H1 (cell line): Measurements from ENCODE around the gene CDKN2AIP. TPM values are rescaled to one million over a fixed set of nuclear protein-coding genes. Genes with fewer than 3 reads are reported as not detected.

Experiments
- CTCF ChIA-PET: fragments of 300-600 bp; sonication (Branson Sonifier 250); formaldehyde crosslinking; loops from one replicate; lab custom pipeline; 2021; ENCODE audit not compliant: partially characterized antibody; lab: Charles Lee
- POLR2A ChIA-PET: fragments of 300-600 bp; sonication (Branson Sonifier 250); formaldehyde crosslinking; loops from one replicate; lab custom pipeline; 2021; ENCODE audit warnings: inconsistent platforms; ENCODE audit not compliant: partially characterized antibody; lab: Charles Lee
- DNase-seq, 2 experiments: peaks; one replicate each; pipeline versions ENCODE4 v3.0.0 to v3.0.0-alpha.2; 2010 to 2022; ENCODE audit warnings: low spot score in 2 of 2, low read depth in 1 of 2, mixed read lengths in 1 of 2
- FAIRE-seq: peaks from 2 replicates; lab custom pipeline; 2011; peaks lifted over from hg19 to GRCh38; lab: Jason Lieb, UNC
- H2AFZ ChIP-seq: 2 replicates; pipeline ENCODE4 v1.8.1; 2012; ENCODE audit warnings: low read length, inconsistent platforms
- H2AK5ac ChIP-seq: 2 replicates; pipeline ENCODE4 v1.6.1; 2013; ENCODE audit warnings: low read depth, low read length
- H2BK120ac ChIP-seq: replicated peaks from 2 replicates; pipeline ENCODE3; 2013; ENCODE audit warnings: low read depth, low read length, inconsistent platforms
- H2BK12ac ChIP-seq: 2 replicates; pipeline ENCODE4 v1.6.1; 2013; ENCODE audit warnings: low read depth, low read length
- H2BK15ac ChIP-seq: 2 replicates; pipeline ENCODE4 v1.6.1; 2013; ENCODE audit warnings: low read length
- H2BK20ac ChIP-seq: 2 replicates; pipeline ENCODE4 v1.6.1; 2013; ENCODE audit warnings: low read length
- H2BK5ac ChIP-seq: 2 replicates; pipeline ENCODE4 v1.6.1; 2013; ENCODE audit warnings: low read depth, low read length
- H3K14ac ChIP-seq: 2 replicates; pipeline ENCODE4 v1.6.1; 2013; ENCODE audit warnings: inconsistent platforms; ENCODE audit not compliant: insufficient read length
- H3K18ac ChIP-seq: 2 replicates; pipeline ENCODE4 v1.6.1; 2013; ENCODE audit warnings: low read length; ENCODE audit errors: extremely low read depth
- H3K23ac ChIP-seq: 2 replicates; pipeline ENCODE4 v1.6.1; 2013; ENCODE audit warnings: inconsistent platforms; ENCODE audit not compliant: insufficient read length
- H3K23me2 ChIP-seq: 2 replicates; pipeline ENCODE4 v1.6.1; 2013; ENCODE audit warnings: low read depth, low read length
- H3K27ac ChIP-seq: 2 replicates; pipeline ENCODE4 v1.6.1; 2011; ENCODE audit warnings: low read depth, low read length, inconsistent platforms
- H3K27me3 ChIP-seq, 4 experiments: replicated peaks in 1 of 4; 1 replicate in 1 of 4; 2 replicates in 3 of 4; pipeline versions ENCODE4 v1.6.1 to v1.8.1; 2011 to 2013; ENCODE audit warnings: low read length in 3 of 4, mild to moderate bottlenecking in 3 of 4, inconsistent platforms in 2 of 4, mixed read lengths in 2 of 4, moderate library complexity in 1 of 4; ENCODE audit not compliant: control insufficient read depth in 3 of 4, insufficient read depth in 3 of 4; ENCODE audit errors: extremely low read depth in 1 of 4
- H3K36me3 ChIP-seq, 4 experiments: 2 replicates each; pipeline versions ENCODE4 v1.6.1 to v1.8.1; 2011 to 2013; ENCODE audit warnings: mild to moderate bottlenecking in 4 of 4, low read length in 3 of 4, moderate library complexity in 2 of 4, control low read depth in 1 of 4, inconsistent platforms in 1 of 4; ENCODE audit not compliant: insufficient read depth in 4 of 4, control insufficient read depth in 2 of 4
- H3K4ac ChIP-seq: replicated peaks from 2 replicates; pipeline ENCODE3; 2013; ENCODE audit warnings: low read length, low read depth, mixed read lengths, inconsistent platforms; ENCODE audit not compliant: insufficient read length
- H3K4me1 ChIP-seq, 4 experiments: replicated peaks in 1 of 4; 1 replicate in 1 of 4; 2 replicates in 3 of 4; pipeline versions ENCODE4 v1.6.1 to v1.8.1; 2011 to 2013; ENCODE audit warnings: low read length in 3 of 4, inconsistent platforms in 2 of 4, mixed read lengths in 1 of 4; ENCODE audit not compliant: insufficient read depth in 4 of 4, control insufficient read depth in 3 of 4
- H3K4me2 ChIP-seq, 2 experiments: 2 replicates each; pipeline versions ENCODE4 v1.6.1 to v1.8.1; 2011 to 2013; ENCODE audit warnings: low read depth in 2 of 2, low read length in 2 of 2, control low read depth in 1 of 2, inconsistent platforms in 1 of 2, mild to moderate bottlenecking in 1 of 2; ENCODE audit not compliant: insufficient read depth in 1 of 2
- H3K4me3 ChIP-seq, 4 experiments: fragments of 200-600, 300-600 bp in 1 of 4; sonication (generic), shearing (Covaris generic), sonication (Bioruptor Twin) in 1 of 4; 2 replicates each; pipeline versions ENCODE4 v1.5.1 to v1.8.1; 2011 to 2016; ENCODE audit warnings: low read length in 4 of 4, low read depth in 3 of 4, control low read depth in 2 of 4, inconsistent platforms in 2 of 4, mild to moderate bottlenecking in 2 of 4, mixed read lengths in 1 of 4, moderate library complexity in 1 of 4; ENCODE audit not compliant: insufficient read depth in 2 of 4; ENCODE audit errors: extremely low read depth in 1 of 4
- H3K56ac ChIP-seq: replicated peaks from 2 replicates; pipeline ENCODE3; 2013; ENCODE audit warnings: low read depth, mild to moderate bottlenecking, mixed read lengths, low read length, inconsistent platforms; ENCODE audit not compliant: insufficient read length
- H3K79me1 ChIP-seq: 2 replicates; pipeline ENCODE4 v1.6.1; 2013; ENCODE audit warnings: low read depth, low read length, control low read depth
- H3K79me2 ChIP-seq, 2 experiments: 2 replicates each; pipeline versions ENCODE4 v1.6.1 to v1.8.1; 2012 to 2013; ENCODE audit warnings: low read length in 2 of 2, mild to moderate bottlenecking in 2 of 2, inconsistent platforms in 1 of 2; ENCODE audit not compliant: insufficient read depth in 2 of 2, control insufficient read depth in 1 of 2
- H3K9ac ChIP-seq, 4 experiments: replicated peaks in 1 of 4; 1 replicate in 1 of 4; 2 replicates in 3 of 4; pipeline versions ENCODE4 v1.6.1 to v1.8.1; 2011 to 2013; ENCODE audit warnings: low read depth in 3 of 4, low read length in 3 of 4, control low read depth in 2 of 4, mild to moderate bottlenecking in 2 of 4, moderate library complexity in 2 of 4, inconsistent platforms in 1 of 4; ENCODE audit errors: extremely low read depth in 1 of 4
- H3K9me3 ChIP-seq, 2 experiments: 2 replicates each; pipeline versions ENCODE4 v1.6.1 to v1.8.1; 2012 to 2013; ENCODE audit warnings: mild to moderate bottlenecking in 2 of 2, moderate library complexity in 2 of 2, control low read depth in 1 of 2, inconsistent platforms in 1 of 2, low read depth in 1 of 2, low read length in 1 of 2, mixed read lengths in 1 of 2; ENCODE audit not compliant: insufficient read depth in 2 of 2
- H4K20me1 ChIP-seq, 2 experiments: replicated peaks in 1 of 2; 2 replicates each; pipeline versions ENCODE3 to v1.8.1; 2011 to 2013; ENCODE audit warnings: inconsistent platforms in 2 of 2, low read length in 2 of 2, mild to moderate bottlenecking in 1 of 2; ENCODE audit not compliant: insufficient read depth in 2 of 2, control insufficient read depth in 1 of 2
- H4K5ac ChIP-seq: 2 replicates; pipeline ENCODE4 v1.6.1; 2013; ENCODE audit warnings: low read length, low read depth, mixed read lengths, inconsistent platforms; ENCODE audit not compliant: insufficient read length
- H4K8ac ChIP-seq: 2 replicates; pipeline ENCODE4 v1.8.0; 2013; ENCODE audit warnings: mild to moderate bottlenecking, moderate library complexity, low read length, inconsistent platforms; ENCODE audit not compliant: insufficient read depth; ENCODE audit errors: extremely low read depth
- H4K91ac ChIP-seq: replicated peaks from 2 replicates; pipeline ENCODE3; 2013; ENCODE audit warnings: low read length, mixed read lengths, inconsistent platforms; ENCODE audit not compliant: insufficient read length
- BRCA1 ChIP-seq: IDR thresholded peaks from 2 replicates; pipeline ENCODE4 v1.6.1; 2012; ENCODE audit warnings: low read depth, low read length, improper control_type of control experiment
- EGR1 ChIP-seq: IDR thresholded peaks from 2 replicates; pipeline ENCODE4 v1.6.1; 2011; ENCODE audit warnings: low read depth, low read length, borderline replicate concordance
- EZH2 ChIP-seq: fragments of 200-600 bp; sonication (generic); IDR thresholded peaks from 2 replicates; pipeline ENCODE4 v1.7.1; 2012; ENCODE audit warnings: low read depth, mild to moderate bottlenecking, moderate library complexity, low read length, inconsistent platforms; ENCODE audit not compliant: severe bottlenecking
- GABPA ChIP-seq: IDR thresholded peaks from 2 replicates; pipeline ENCODE4 v1.6.1; 2011; ENCODE audit warnings: mild to moderate bottlenecking, low read length, moderate library complexity, borderline replicate concordance; ENCODE audit not compliant: insufficient read depth
- JUN ChIP-seq: IDR thresholded peaks from 2 replicates; pipeline ENCODE4 v1.6.1; 2011; ENCODE audit warnings: low read depth, mild to moderate bottlenecking, improper control_type of control experiment, low read length
- JUND ChIP-seq: IDR thresholded peaks from 2 replicates; pipeline ENCODE4 v1.6.1; 2011; ENCODE audit warnings: mild to moderate bottlenecking, improper control_type of control experiment, low read length
- POLR2A ChIP-seq, 2 experiments: IDR thresholded peaks; 1 replicate in 1 of 2; 2 replicates in 1 of 2; pipeline ENCODE4 v1.6.1; 2011; ENCODE audit warnings: low read depth in 2 of 2, low read length in 2 of 2, mild to moderate bottlenecking in 2 of 2; ENCODE audit errors: control extremely low read depth in 1 of 2
- POLR2AphosphoS5 ChIP-seq: IDR thresholded peaks from 2 replicates; pipeline ENCODE4 v1.6.1; 2011; ENCODE audit warnings: low read depth, low read length
- RNF2 ChIP-seq: fragments of 200-900, 300-1000 bp; sonication (generic); IDR thresholded peaks from 2 replicates; pipeline ENCODE4 v1.7.1; 2016; ENCODE audit warnings: borderline replicate concordance, low read depth, mild to moderate bottlenecking, antibody characterized with exemption, low read length; ENCODE audit not compliant: poor library complexity, severe bottlenecking; ENCODE audit errors: missing control alignments
- SP1 ChIP-seq: IDR thresholded peaks from 2 replicates; pipeline ENCODE4 v1.6.1; 2011; ENCODE audit warnings: low read depth, low read length
- SP4 ChIP-seq: IDR thresholded peaks from 2 replicates; pipeline ENCODE4 v1.6.1; 2012; ENCODE audit warnings: low read length, inconsistent platforms
- WGBS, 2 experiments: shearing (Covaris generic) in 1 of 2; methylation state at CpG; one replicate each; pipeline versions ENCODE4 v1.1.6 to v1.1.7; 2013 to 2015; ENCODE audit warnings: low lambda C conversion rate in 2 of 2, mixed read lengths in 2 of 2, inconsistent platforms in 1 of 2, low coverage in 1 of 2, missing lambda C conversion rate in 1 of 2; ENCODE audit not compliant: insufficient replicate concordance in 2 of 2, insufficient coverage in 1 of 2, insufficient read length in 1 of 2; ENCODE audit errors: extremely low coverage in 1 of 2, missing lambda C conversion rate in 1 of 2; 5-methylcytosine and 5-hydroxymethylcytosine counted together
- polyA plus RNA-seq, 7 experiments: library from polyadenylated mRNA; depleted of rRNA in 3 of 7; stranded (reverse) in 5 of 7; unstranded in 2 of 7; fragments of >200 nt in 5 of 7; fragments of 200-250 nt in 2 of 7; gene quantifications; 1 replicate in 5 of 7; 2 replicates in 1 of 7; 4 replicates in 1 of 7; pipeline versions ENCODE4 v1.2.1 to v1.2.3, GENCODE V29; 2011 to 2013; ENCODE audit warnings: missing spikeins in 2 of 7, mixed read lengths in 2 of 7
- total RNA-seq: library from RNA; stranded (reverse); fragmentation: NEBNext Ultra II Directional; extraction: Animal tissue kit (Norgen Biotek cat#: 25700); gene quantifications from 2 replicates; pipeline ENCODE4 v1.2.1, GENCODE V29; 2021

CDKN2AIP gene
- total and polyA plus RNA-seq, 2 of the 8 experiments (the other 6 are each of a cell fraction or from before 2014, with no cell fraction given): 6.0 to 14.0 TPM

DNA sequence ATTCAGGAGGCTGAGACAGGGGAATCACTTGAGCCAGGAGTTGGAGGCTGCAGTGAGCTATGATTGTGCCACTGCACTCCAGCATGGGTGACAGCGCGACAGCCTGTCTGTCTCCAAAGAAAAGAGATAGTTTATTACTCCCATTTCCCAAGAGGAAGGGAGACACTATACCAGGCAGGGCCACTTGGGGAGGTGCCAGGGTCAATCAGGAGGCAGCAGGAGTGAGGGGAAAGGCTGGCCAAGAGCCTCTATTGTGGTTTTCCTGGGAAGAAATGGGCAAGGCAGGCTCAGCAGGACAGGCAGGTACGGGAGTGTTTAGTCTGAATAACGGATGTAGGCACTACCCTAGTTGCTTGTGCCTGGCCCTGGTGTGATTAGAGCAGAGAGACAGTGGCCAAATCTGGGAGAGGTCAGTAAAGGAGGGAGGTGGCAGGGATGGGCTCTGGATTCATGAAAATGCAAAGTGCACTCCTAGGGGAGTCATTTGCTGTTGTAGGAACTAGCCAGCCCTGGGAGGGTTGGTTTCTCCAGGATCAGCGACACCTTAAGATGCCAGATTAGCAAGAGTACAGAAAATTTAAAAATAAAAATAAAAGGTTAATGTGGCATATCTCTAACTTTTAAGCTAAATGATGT is 20.2 kb upstream of the CDKN2AIP start:
- Histone ChIP-seq H4K8ac (no peak overlapping the region), H3K18ac (no peak overlapping the region), H2AFZ (no peak overlapping the region), H2BK5ac (no peak overlapping the region), H3K79me2 (no peaks in the 10 kb centered on the region), H2BK12ac (no peak overlapping the region), H3K14ac (no peak overlapping the region), H3K4me2 (no peak overlapping the region), H3K4me1 (no peaks in the 10 kb centered on the region), H4K5ac (no peak overlapping the region), H3K56ac (no peak overlapping the region), H4K20me1 (no peaks in the 10 kb centered on the region), H2BK120ac (no peak overlapping the region), H3K36me3 (no peaks in the 10 kb centered on the region), H3K27me3 (no peaks in the 10 kb centered on the region), H3K23me2 (no peaks in the 10 kb centered on the region), H4K91ac (no peak overlapping the region), H3K4ac (no peak overlapping the region), H3K4me3 (no peak overlapping the region), H2BK20ac (no peak overlapping the region), H3K23ac (no peak overlapping the region), H2AK5ac (no peak overlapping the region), H3K79me1 (no peaks in the 10 kb centered on the region), H3K27ac (no peak overlapping the region), H3K9me3 (no peaks in the 10 kb centered on the region), H2BK15ac (no peak overlapping the region), H3K9ac (no peak overlapping the region)
- DNase-seq: no peak
- CTCF ChIA-PET: interaction anchor here (0.6 to 1.1 kb wide), 2 partner anchors 17 to 118 kb away, joined by 3 to 4 read pairs; no protein-coding TSS in a partner anchor
- 95% methylated on average over 5 of the region's 5 CpGs; no CpG with 5 or more reads in 1 of the 2 experiments for WGBS, 2 experiments
- POLR2A ChIA-PET: interaction anchor here (0.8 to 0.9 kb wide), 2 partner anchors 16 to 17 kb away, joined by 3 read pairs; no protein-coding TSS in a partner anchor
- TF ChIP-seq SP1: no peak
- no peak for TF ChIP-seq POLR2AphosphoS5
- TF ChIP-seq SP4: no peak
- no peak for TF ChIP-seq JUN
- no peak for TF ChIP-seq GABPA
- TF ChIP-seq EGR1: no peak
- TF ChIP-seq EZH2: no peak
- TF ChIP-seq POLR2A (IDR thresholded peaks at IDR 0.05; ENCODE audit: control extremely low read depth in 1 of 2, low read depth in 2 of 2, low read length in 2 of 2): no peak
- TF ChIP-seq RNF2: no peak
- TF ChIP-seq JUND: no peak
- TF ChIP-seq BRCA1: no peak
- TF ChIP-seq, all 59 proteins: peak for 0
- FAIRE-seq: no peak
